Activated CD4-positive, alpha-beta T cell treated with anti-CD3 and anti-CD28 coated beads, Interleukin-10, Interleukin-2, amounts not matched to agents 100 ng/mL and 50 ng/mL, durations not matched to agents 16 hours and 8 hours (primary cell): Measurements from ENCODE around the gene KCNE2.
A peak's percentile ranks its signal among the peaks of the same experiment; 100 is the strongest.

Experiments
- DNase-seq: peaks from one replicate; pipeline ENCODE4 v3.0.0-alpha.2; 2020

The KCNE2 gene

GRCh38 chr21:34363733-34364132, at the start of gene KCNE2:
KCNE2 (plus strand) TSS chr21:34364006; CDS start chr21:34370479, 6,473 bp downstream.
- DNase-seq = no peak

DNA sequence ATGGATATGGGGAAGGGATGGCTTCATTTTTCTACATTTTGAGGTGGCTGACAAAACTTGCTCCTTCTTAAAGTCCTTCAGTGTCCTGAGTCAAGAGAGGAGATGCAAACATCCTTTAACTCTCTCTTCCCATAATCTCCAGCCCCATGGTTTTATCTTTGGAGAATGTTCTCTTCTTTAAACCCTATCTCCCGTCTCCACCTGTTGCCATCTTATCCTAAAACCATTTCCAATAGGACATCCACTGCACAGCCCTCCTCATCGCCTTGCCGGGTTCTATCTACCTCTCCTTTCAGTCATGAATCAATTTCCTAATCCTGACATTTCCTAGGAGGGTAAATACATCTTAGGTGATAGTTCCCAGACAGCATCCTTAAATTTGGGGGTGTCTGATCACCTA, 44.2 kb upstream of the KCNE2 start:
- DNase-seq = no peak

GRCh38 chr21:34320011-34320410, 43.8 kb upstream of the KCNE2 start:
- no peak for DNase-seq

DNA sequence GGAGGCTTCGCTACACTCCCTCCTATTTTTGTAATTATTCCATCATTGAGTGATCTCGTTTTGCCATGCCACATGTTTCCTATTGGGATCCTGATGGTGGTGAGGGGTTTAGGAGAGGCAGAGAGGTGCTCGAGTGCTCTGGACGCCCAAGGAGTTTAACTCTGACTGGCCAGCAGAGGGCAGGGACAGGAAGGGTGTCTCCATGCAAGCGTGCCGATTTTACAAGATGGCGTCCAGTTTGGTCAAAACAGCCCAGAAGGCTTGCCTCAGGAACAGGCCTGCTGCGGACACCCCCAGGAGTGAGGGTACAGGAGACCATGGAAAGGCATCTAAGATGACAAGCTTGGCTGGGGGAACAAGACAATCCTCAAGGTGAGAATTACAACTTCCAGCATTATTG, 33.8 kb upstream of the KCNE2 start:
- no peak for DNase-seq

DNA sequence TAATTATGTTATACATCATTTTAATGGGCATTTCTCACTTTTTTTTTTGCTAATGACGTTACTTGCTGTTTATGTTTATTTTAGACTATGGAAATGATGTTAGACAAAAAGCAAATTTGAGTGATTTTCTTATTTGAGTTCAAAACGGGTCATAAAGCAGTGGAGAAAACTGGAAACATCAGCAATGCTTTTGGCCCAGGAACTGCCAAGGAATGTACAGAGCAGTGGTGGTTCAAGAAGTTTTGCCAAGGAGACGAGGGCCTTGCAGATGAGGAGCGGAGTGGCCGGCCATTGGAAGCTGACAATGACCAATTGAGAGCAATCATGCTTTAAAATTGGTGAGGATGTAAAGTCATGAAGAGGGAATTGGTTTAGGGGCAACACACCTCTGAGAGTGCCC, 32.1 kb upstream of the KCNE2 start:
- no peak for DNase-seq

DNA sequence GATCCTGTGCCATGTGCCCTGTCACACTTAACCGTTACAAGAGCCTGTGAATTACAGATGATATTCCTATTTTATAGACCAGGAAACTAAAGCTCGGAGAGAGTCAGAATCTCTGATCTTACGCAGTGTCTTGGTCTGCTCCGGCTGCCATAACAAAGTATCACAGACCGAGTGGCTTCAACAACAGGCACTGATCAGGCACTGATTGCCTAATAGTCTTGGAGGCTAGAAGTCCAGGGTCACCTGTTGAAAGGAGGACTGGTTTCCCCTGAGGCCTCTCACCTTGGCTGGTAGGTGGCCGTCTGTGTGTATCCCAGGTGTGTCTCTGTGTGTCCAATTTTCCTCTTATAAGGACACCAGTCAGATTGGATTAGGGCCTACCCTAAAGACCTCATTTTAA, 31.5 kb upstream of the KCNE2 start:
- DNase-seq = no peak

- no peak for DNase-seq
These were observed 30.6 kb upstream of the KCNE2 start for GRCh38 chr21:34333121-34333739.

- DNase-seq = no peak
These were observed 28.5 kb upstream of the KCNE2 start for GRCh38 chr21:34335316-34335715.

GRCh38 chr21:34336245-34336644, 27.6 kb upstream of the KCNE2 start:
- no peak for DNase-seq

DNA sequence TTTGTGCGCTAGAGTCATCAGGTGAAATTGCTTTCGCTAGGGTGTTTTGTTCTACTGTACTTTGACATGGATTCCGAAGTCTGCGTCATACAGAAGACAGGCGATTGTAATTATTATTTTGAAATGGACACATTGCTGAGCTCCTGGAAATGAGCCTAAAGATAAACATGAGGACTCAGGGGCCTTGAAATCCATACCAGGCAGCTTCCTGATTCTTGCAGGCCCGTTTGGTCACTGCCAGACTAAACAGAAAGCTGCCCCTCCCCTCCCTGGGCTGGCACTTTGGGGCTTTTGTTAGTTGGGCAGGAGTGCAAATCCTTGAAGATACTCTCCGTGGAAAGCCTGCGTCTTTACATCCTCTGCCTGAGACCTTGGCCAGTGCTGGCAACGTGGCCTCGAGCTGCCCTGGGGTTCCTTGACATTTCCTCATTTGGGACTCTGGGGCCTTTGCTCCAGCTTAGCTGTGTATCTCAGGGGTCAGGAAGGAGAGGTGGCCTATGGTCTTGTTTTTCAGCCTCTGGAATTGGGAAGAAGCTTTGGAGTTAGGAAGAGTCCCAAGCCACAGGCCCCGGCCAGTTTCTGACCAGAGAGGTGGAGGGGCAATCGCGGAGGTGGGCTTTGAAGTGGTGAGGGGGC, 26.9 kb upstream of the KCNE2 start:
- DNase-seq = no peak

- no peak for DNase-seq
These were observed 26.1 kb upstream of the KCNE2 start for GRCh38 chr21:34337741-34338140.

DNA sequence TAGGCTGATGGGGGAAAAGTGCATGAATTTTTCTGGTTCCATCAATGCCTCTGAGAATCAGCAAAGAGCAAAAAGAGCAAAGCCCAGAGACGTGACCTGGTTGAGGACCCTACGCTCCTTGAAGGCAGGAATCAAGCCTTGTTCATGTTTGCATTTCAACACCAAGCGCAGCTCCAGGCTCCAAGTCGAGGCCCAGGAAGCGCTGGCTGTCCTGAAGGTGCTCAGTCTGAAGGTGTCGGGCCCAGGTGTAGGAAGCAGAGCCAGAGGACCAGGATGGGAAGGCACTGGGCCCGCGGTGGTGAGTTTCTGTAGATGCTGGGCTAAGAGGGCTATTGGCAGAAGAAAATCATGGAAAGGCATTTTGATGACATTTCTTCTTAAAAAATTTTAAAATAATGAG, 25.6 kb upstream of the KCNE2 start:
- DNase-seq = no peak

GRCh38 chr21:34340061-34340460, 23.7 kb upstream of the KCNE2 start:
- DNase-seq = no peak

- DNase-seq = no peak
These were observed 21.3 kb upstream of the KCNE2 start for GRCh38 chr21:34342476-34342875.

DNA sequence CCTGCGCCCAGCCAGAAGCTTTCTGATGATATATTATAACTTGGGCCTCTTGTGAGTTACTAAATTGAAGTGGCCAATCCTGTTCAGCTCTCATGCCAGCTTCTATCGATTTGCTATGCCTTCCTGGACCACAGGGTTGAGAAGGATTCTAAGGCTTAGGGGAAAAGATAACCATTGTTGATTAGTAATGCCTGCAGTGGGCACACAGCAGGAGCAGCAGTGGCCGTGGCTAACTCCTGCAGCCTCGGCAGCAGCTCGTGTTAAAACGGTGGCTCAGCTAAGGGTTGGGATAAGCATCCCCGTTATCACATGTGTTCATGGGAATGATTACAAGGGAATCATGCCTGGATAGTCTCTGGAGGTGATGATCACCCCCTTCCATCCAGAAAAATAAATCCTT, 20.5 kb upstream of the KCNE2 start:
- DNase-seq = no peak

GRCh38 chr21:34343838-34344381, 19.9 kb upstream of the KCNE2 start:
- no peak for DNase-seq

- DNase-seq = no peak
These were observed 19.2 kb upstream of the KCNE2 start for GRCh38 chr21:34344584-34344983.

DNA sequence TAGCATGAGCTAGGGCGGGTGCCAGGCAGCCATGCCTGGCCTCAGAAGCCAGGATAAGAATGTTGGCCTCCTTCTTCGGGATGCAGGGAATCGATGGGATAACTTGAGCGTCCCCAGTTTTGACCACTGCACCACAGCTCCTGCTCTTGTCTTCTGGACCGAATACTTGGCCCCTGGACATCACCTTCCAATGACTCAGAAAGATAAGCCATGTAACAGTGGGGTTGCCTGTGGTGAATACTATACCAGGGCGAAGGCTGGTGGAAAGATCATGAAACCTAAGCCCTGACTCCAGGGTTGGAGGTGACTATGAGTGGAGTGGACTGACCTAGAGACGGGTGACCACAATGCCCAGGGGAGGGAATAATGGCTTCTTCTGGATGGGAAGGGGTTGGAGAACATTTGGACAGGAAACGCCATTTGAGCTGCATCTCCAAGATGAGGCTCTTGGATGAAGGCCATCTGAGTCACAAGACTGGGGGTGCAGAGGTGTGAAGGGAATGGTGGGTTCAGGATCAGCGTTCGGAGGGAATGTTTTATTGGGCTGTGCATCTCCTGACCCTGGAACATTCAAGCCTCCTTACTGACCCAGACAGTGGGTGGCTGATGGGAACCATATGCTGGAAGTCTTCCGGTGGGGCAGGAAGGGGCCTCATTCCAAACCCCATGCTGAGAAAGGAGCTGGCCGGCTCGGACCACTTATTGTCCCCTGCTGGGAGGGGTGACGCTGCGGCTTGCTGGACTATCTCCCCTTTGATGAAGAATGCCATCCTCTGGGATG, 18.5 kb upstream of the KCNE2 start:
- no peak for DNase-seq

DNA sequence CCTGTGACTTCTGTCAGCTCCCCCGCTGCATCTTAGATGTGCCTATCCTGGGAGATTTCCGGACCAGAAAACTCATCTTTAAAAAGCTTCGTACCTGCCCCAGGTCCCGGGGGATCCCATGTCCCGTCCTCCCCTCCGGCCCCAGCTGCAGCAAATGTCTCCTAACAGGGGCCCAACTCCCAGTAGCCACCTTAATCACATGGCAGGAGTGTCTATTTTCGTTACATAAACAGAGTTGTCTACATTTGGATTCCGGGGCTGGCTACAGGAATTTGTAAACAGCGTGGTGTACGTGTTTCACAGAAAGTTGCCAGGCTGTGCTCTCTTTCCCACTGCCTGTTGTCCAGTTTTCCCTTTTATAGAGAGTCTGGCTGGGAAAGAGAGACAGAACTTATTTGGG, 17.9 kb upstream of the KCNE2 start:
- DNase-seq = no peak

- DNase-seq = no peak
These were observed 14.8 kb upstream of the KCNE2 start for GRCh38 chr21:34348890-34349519.

GRCh38 chr21:34351786-34352241, 12.0 kb upstream of the KCNE2 start:
- peak; percentile 50 for DNase-seq

- DNase-seq = no peak
These were observed 11.2 kb upstream of the KCNE2 start for GRCh38 chr21:34352556-34352955.

- DNase-seq = no peak
These were observed 10.6 kb upstream of the KCNE2 start for GRCh38 chr21:34353182-34353581.
